Thyroid gland (tissue), 4 donors: ENCODE measurements around the gene DAB2IP. TPM values are rescaled to one million over a fixed set of nuclear protein-coding genes. Genes with fewer than 3 reads are reported as not detected.
"Not testable (repeated sequence)": the region's sequence is repeated elsewhere in the genome, so short reads cannot be mapped to it uniquely, and the experiment has no call there.

Experiments used
- DNase-seq, 2 donors: peaks; one replicate each; pipeline ENCODE4 v3.0.0-alpha.2; 2019
- H3K27ac ChIP-seq, 3 donors: fragments of 200-600 bp; sonication (generic); 1 replicate in 2 of 3; 2 replicates in 1 of 3; pipeline ENCODE4 v1.5.1; 2016 to 2019; ENCODE audit warnings: mild to moderate bottlenecking in 1 of 3, moderate library complexity in 1 of 3
- H3K27me3 ChIP-seq: fragments of 200-600 bp; sonication (generic); one replicate; pipeline ENCODE4 v1.5.1; 2019
- H3K36me3 ChIP-seq, 2 donors: fragments of 200-600 bp; sonication (generic); one replicate each; pipeline ENCODE4 v1.5.1; 2016 to 2019
- H3K4me1 ChIP-seq, 2 donors: fragments of 200-600 bp; sonication (generic); one replicate each; pipeline ENCODE4 v1.5.1; 2017 to 2019
- H3K4me3 ChIP-seq, 3 donors: fragments of 200-600 bp; sonication (generic); replicated peaks in 1 of 3; 1 replicate in 2 of 3; 2 replicates in 1 of 3; pipeline ENCODE4 v1.5.1; 2016; ENCODE audit warnings: mild to moderate bottlenecking in 1 of 3
- H3K9me3 ChIP-seq: fragments of 200-600 bp; sonication (generic); one replicate; pipeline ENCODE4 v1.5.1; 2017
- CTCF ChIP-seq, 6 experiments: fragments of 200-600 bp in 3 of 6; fragments of 450-650 bp in 3 of 6; sonication (generic) in 3 of 6; IDR thresholded peaks; one replicate each; pipeline ENCODE4 v1.5.1; 2016 to 2019; ENCODE audit warnings: antibody characterized with exemption in 6 of 6, mild to moderate bottlenecking in 2 of 6, inconsistent platforms in 1 of 6, moderate library complexity in 1 of 6
- POLR2A ChIP-seq, 2 donors: fragments of 450-650 bp; IDR thresholded peaks; one replicate each; pipeline ENCODE4 v1.6.1; 2017; ENCODE audit warnings: antibody characterized with exemption in 2 of 2, mild to moderate bottlenecking in 2 of 2, moderate library complexity in 1 of 2
- WGBS, 2 donors: methylation state at CpG; one replicate each; pipeline ENCODE4 v1.1.5; 2017; 5-methylcytosine and 5-hydroxymethylcytosine counted together
- intact Hi-C: fragments of 100-400 bp; cut with DNase I; formaldehyde crosslinking; loops from one replicate; pipeline ENCODE4 v1.15.1; 2023
- total RNA-seq, 4 donors: library from RNA; depleted of rRNA; stranded (reverse); fragments of >200 nt; gene quantifications; one replicate each; pipeline ENCODE4 v1.2.3, GENCODE V29; 2016

Gene DAB2IP
- total RNA-seq, 4 donors from 2014 or later = 26.0 to 48.5 (median 38.2) TPM

- TF ChIP-seq POLR2A (IDR thresholded peaks at IDR 0.05) = no peak
- no peak for TF ChIP-seq CTCF (IDR thresholded peaks at IDR 0.05)
- 90 to 95% methylated on average over 3 of the region's 3 CpGs for WGBS, 2 donors
- intact Hi-C loops = no loop called here
Observed at GRCh38 chr9:121643473-121643872, 8.0 kb upstream of the DAB2IP start.

GRCh38 chr9:121644040-121644439 lies 7.4 kb upstream of the DAB2IP start:
- 88 to 92% methylated on average over 10 of the region's 10 CpGs for WGBS, 2 donors
- H3K27me3 ChIP-seq, H3K9me3 ChIP-seq, H3K4me3 ChIP-seq, intact Hi-C loops, H3K27ac ChIP-seq, DNase-seq, H3K36me3 ChIP-seq: not testable (repeated sequence)
- peaks cover 16 to 29% of the 10 kb centered on the region in 2 donors for H3K4me1 ChIP-seq

More at GRCh38 chr9:121643473-121643872, 8.0 kb upstream of the DAB2IP start:
- DNase-seq = no peak
- Histone ChIP-seq H3K27me3 (no peaks in the 10 kb centered on the region), H3K4me1 (peaks cover 16 to 35% of the 10 kb centered on the region in 2 donors), H3K4me3 (no peak overlapping the region), H3K27ac (no peak overlapping the region), H3K9me3 (no peaks in the 10 kb centered on the region), H3K36me3 (no peaks in the 10 kb centered on the region)

- H3K36me3 ChIP-seq = no peaks in the 10 kb centered on the region
- TF ChIP-seq CTCF (IDR thresholded peaks at IDR 0.05) = no peak
- TF ChIP-seq POLR2A (IDR thresholded peaks at IDR 0.05) = no peak
- H3K9me3 ChIP-seq = no peaks in the 10 kb centered on the region
- no peaks in the 10 kb centered on the region for H3K27me3 ChIP-seq
- intact Hi-C loops = no loop called here
- peak overlapping the region; percentile 69 to 86 (median 83) for H3K27ac ChIP-seq
- no peak overlapping the region for H3K4me3 ChIP-seq
- H3K4me1 ChIP-seq = peaks cover 17 to 32% of the 10 kb centered on the region in 2 donors
- 0 to 42% methylated on average over 1 to 2 of the region's 4 CpGs for WGBS, 2 donors
- peak; percentile 85 to 91 for DNase-seq
Observed at GRCh38 chr9:121645003-121645402, 6.4 kb upstream of the DAB2IP start.

GRCh38 chr9:121645853-121646807 lies 5.3 kb upstream of the DAB2IP start:
- 37 to 56% methylated on average over 17 to 18 of the region's 22 CpGs for WGBS, 2 donors
- intact Hi-C loops = no loop called here
- H3K36me3 ChIP-seq = no peaks in the 10 kb centered on the region
- peak; percentile 90 to 92 for DNase-seq
- H3K27me3 ChIP-seq = no peaks in the 10 kb centered on the region
- H3K27ac ChIP-seq = peak overlapping the region; percentile 69 to 86 (median 83)
- TF ChIP-seq CTCF (IDR thresholded peaks at IDR 0.05) (no peak), POLR2A (IDR thresholded peaks at IDR 0.05) (peak in 1 of 2 donors; percentile 16)
- no peak overlapping the region for H3K4me3 ChIP-seq
- peaks cover 28 to 38% of the 10 kb centered on the region in 2 donors for H3K4me1 ChIP-seq
- H3K9me3 ChIP-seq = no peaks in the 10 kb centered on the region

- H3K9me3 ChIP-seq = no peaks in the 10 kb centered on the region
- no peak for DNase-seq
- WGBS, 2 donors = 88 to 100% methylated on average over 1 of the region's 1 CpG
- TF ChIP-seq POLR2A (IDR thresholded peaks at IDR 0.05) = no peak
- TF ChIP-seq CTCF (IDR thresholded peaks at IDR 0.05) = no peak
- H3K27me3 ChIP-seq = no peaks in the 10 kb centered on the region
- H3K4me1 ChIP-seq = peaks cover 32 to 42% of the 10 kb centered on the region in 2 donors
- no peak overlapping the region for H3K4me3 ChIP-seq
- intact Hi-C loops = no loop called here
- no peaks in the 10 kb centered on the region for H3K36me3 ChIP-seq
- H3K27ac ChIP-seq = peak overlapping the region in 2 of 3 donors; percentile 18 to 86
Observed at GRCh38 chr9:121646992-121647391, 4.4 kb upstream of the DAB2IP start.
